A673 (cell line): Measurements from ENCODE around the gene WWC1.

Source experiments
- EZH2 ChIP-seq: fragments of 200-600 bp; sonication (generic); IDR thresholded peaks from 2 replicates; pipeline ENCODE4 v1.6.1; 2017; ENCODE audit warnings: borderline replicate concordance, low read depth, mild to moderate bottlenecking, mixed read lengths, antibody characterized with exemption, low read length; ENCODE audit not compliant: poor library complexity, severe bottlenecking
- TF ChIP-seq, protein P1 (sequence below): fragments of 300-800, 200-600 bp; sonication (generic); conservative IDR thresholded peaks from 2 replicates; pipeline ENCODE4 v1.5.1; 2017; ENCODE audit warnings: low read depth, mild to moderate bottlenecking, antibody characterized with exemption, low read length, moderate library complexity, mixed read lengths

- TF ChIP-seq, protein P1, sequence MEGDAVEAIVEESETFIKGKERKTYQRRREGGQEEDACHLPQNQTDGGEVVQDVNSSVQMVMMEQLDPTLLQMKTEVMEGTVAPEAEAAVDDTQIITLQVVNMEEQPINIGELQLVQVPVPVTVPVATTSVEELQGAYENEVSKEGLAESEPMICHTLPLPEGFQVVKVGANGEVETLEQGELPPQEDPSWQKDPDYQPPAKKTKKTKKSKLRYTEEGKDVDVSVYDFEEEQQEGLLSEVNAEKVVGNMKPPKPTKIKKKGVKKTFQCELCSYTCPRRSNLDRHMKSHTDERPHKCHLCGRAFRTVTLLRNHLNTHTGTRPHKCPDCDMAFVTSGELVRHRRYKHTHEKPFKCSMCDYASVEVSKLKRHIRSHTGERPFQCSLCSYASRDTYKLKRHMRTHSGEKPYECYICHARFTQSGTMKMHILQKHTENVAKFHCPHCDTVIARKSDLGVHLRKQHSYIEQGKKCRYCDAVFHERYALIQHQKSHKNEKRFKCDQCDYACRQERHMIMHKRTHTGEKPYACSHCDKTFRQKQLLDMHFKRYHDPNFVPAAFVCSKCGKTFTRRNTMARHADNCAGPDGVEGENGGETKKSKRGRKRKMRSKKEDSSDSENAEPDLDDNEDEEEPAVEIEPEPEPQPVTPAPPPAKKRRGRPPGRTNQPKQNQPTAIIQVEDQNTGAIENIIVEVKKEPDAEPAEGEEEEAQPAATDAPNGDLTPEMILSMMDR: no peak
- TF ChIP-seq EZH2: no peak
Observed at GRCh38 chr5:168354397-168354796, 63.0 kb downstream of the WWC1 start.
